Osteoblast (primary cell): ENCODE measurements around the gene ALKBH5. TPM values are rescaled to one million over a fixed set of nuclear protein-coding genes. Genes with fewer than 3 reads are reported as not detected.

Experiments
- DNase-seq: peaks from one replicate; pipeline ENCODE4 v3.0.0; 2011; ENCODE audit warnings: low spot score, mixed read lengths; ENCODE audit not compliant: insufficient read length; ENCODE audit errors: missing footprints
- H2AFZ ChIP-seq: 2 replicates; pipeline ENCODE4 v1.6.0; 2011; ENCODE audit warnings: mild to moderate bottlenecking, low read length
- H3K27ac ChIP-seq: 2 replicates; pipeline ENCODE4 v1.5.1; 2011; ENCODE audit warnings: mild to moderate bottlenecking, low read depth, low read length, moderate library complexity
- H3K27me3 ChIP-seq: 2 replicates; pipeline ENCODE4 v1.6.0; 2012; ENCODE audit warnings: mild to moderate bottlenecking, control low read depth, inconsistent platforms, low read length, moderate library complexity; ENCODE audit not compliant: insufficient read depth
- H3K36me3 ChIP-seq: 2 replicates; pipeline ENCODE4 v1.5.1; 2011; ENCODE audit warnings: mild to moderate bottlenecking, low read length, control low read depth, moderate library complexity; ENCODE audit not compliant: insufficient read depth
- H3K4me1 ChIP-seq: 2 replicates; pipeline ENCODE4 v1.5.1; 2011; ENCODE audit warnings: mild to moderate bottlenecking, low read length, control low read depth, moderate library complexity; ENCODE audit not compliant: insufficient read depth
- H3K4me2 ChIP-seq: 2 replicates; pipeline ENCODE4 v1.6.0; 2011; ENCODE audit warnings: mild to moderate bottlenecking, low read length; ENCODE audit not compliant: insufficient read depth
- H3K4me3 ChIP-seq: fragments of 200-600 bp; sonication (generic); 3 replicates; pipeline ENCODE4 v1.5.1; 2012; ENCODE audit warnings: mild to moderate bottlenecking, low read length, inconsistent platforms; ENCODE audit not compliant: insufficient read depth
- H3K79me2 ChIP-seq: 2 replicates; pipeline ENCODE4 v1.6.0; 2012; ENCODE audit warnings: mild to moderate bottlenecking, low read length, control low read depth, inconsistent platforms; ENCODE audit not compliant: insufficient read depth
- H3K9me3 ChIP-seq: 2 replicates; pipeline ENCODE4 v1.5.1; 2011; ENCODE audit warnings: low read depth, low read length, control low read depth
- H4K20me1 ChIP-seq: 2 replicates; pipeline ENCODE4 v1.6.0; 2012; ENCODE audit warnings: mild to moderate bottlenecking, low read length, control low read depth; ENCODE audit not compliant: insufficient read depth
- total RNA-seq: library from RNA; depleted of rRNA; stranded (reverse); fragments of >200 nt; gene quantifications from 2 replicates; pipeline ENCODE4 v1.2.3, GENCODE V29; 2012
- TF ChIP-seq, protein P1 (sequence below): IDR thresholded peaks from 2 replicates; pipeline ENCODE4 v1.5.1; 2011; ENCODE audit warnings: mild to moderate bottlenecking, low read depth, low read length, moderate library complexity; ENCODE audit errors: extremely low read depth

ALKBH5 gene
- total RNA-seq, 1 donor = 125 TPM

- peaks cover 61% of the 10 kb centered on the region for H4K20me1 ChIP-seq
Observed at GRCh38 chr17:18185391-18185790, 1.8 kb downstream of the ALKBH5 start.

DNA sequence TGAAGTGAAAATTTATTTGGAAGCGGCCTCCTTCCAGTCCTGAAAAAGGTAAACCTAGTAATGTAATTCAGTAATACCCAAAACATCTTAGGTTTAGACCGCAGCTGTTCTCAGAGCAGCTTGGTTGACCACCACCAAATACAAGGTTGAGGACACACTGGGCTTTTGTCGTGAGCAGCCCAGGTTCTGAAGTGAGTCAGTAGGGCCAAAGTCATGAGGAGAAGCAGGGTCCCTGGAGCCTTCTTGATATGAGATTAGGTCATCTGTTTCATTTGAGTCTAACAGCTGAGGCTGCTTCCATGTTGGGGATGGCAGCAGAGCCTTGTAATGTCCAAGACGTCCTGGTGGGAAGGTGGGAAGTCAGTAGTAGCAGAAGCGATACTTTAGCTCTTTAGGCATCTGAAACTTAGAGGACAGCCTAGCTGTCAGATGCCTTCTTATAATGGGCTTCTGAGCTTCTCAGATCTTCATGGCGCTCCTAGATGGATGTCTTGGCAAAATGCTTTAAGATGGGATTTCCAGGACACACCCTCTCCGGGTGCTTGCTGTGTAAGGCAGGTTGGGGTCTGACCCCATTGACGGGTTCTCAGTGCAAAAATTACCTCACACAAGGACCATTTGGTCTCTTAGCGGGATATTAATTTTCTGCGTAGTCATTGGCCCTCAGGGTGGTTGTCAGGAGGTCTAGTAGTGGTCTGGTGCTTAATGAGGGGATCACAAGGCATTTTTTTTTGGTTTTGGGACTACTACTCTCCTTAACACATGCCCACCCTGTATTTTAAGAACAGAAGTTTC lies 2.4 kb downstream of the ALKBH5 start:
- peak; percentile 79 for DNase-seq
- Histone ChIP-seq H3K4me2 (peak overlapping the region; percentile 99), H3K4me3 (peak overlapping the region; percentile 91), H2AFZ (no peak overlapping the region), H3K9me3 (no peaks in the 10 kb centered on the region), H3K27me3 (no peaks in the 10 kb centered on the region), H3K79me2 (peaks cover 73% of the 10 kb centered on the region), H3K36me3 (peaks cover 6% of the 10 kb centered on the region), H4K20me1 (peaks cover 68% of the 10 kb centered on the region), H3K27ac (peak overlapping the region; percentile 87), H3K4me1 (peaks cover 69% of the 10 kb centered on the region)
- TF ChIP-seq, protein P1, sequence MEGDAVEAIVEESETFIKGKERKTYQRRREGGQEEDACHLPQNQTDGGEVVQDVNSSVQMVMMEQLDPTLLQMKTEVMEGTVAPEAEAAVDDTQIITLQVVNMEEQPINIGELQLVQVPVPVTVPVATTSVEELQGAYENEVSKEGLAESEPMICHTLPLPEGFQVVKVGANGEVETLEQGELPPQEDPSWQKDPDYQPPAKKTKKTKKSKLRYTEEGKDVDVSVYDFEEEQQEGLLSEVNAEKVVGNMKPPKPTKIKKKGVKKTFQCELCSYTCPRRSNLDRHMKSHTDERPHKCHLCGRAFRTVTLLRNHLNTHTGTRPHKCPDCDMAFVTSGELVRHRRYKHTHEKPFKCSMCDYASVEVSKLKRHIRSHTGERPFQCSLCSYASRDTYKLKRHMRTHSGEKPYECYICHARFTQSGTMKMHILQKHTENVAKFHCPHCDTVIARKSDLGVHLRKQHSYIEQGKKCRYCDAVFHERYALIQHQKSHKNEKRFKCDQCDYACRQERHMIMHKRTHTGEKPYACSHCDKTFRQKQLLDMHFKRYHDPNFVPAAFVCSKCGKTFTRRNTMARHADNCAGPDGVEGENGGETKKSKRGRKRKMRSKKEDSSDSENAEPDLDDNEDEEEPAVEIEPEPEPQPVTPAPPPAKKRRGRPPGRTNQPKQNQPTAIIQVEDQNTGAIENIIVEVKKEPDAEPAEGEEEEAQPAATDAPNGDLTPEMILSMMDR = no peak

More at GRCh38 chr17:18185391-18185790, 1.8 kb downstream of the ALKBH5 start:
- TF ChIP-seq, protein P1 = no peak
- Histone ChIP-seq H3K4me2 (peak overlapping the region; percentile 99), H3K27ac (peak overlapping the region; percentile 87), H3K4me3 (peak overlapping the region; percentile 91), H3K36me3 (peaks cover 6% of the 10 kb centered on the region), H3K27me3 (no peaks in the 10 kb centered on the region), H3K79me2 (peaks cover 67% of the 10 kb centered on the region), H2AFZ (no peak overlapping the region), H3K4me1 (peaks cover 68% of the 10 kb centered on the region), H3K9me3 (no peaks in the 10 kb centered on the region)
- peak; percentile 86 for DNase-seq

GRCh38 chr17:18186627-18186982 lies 3.0 kb downstream of the ALKBH5 start:
- peak; percentile 58 for DNase-seq
- Histone ChIP-seq H3K27ac (peak overlapping the region; percentile 87), H3K4me2 (peak overlapping the region; percentile 99), H3K9me3 (no peaks in the 10 kb centered on the region), H3K4me1 (peaks cover 69% of the 10 kb centered on the region), H2AFZ (no peak overlapping the region), H3K36me3 (peaks cover 6% of the 10 kb centered on the region), H3K27me3 (no peaks in the 10 kb centered on the region), H3K4me3 (peak overlapping the region; percentile 91), H3K79me2 (peaks cover 79% of the 10 kb centered on the region), H4K20me1 (peaks cover 73% of the 10 kb centered on the region)
- TF ChIP-seq, protein P1 = no peak

GRCh38 chr17:18187226-18187625 lies 3.6 kb downstream of the ALKBH5 start:
- Histone ChIP-seq H3K36me3 (peaks cover 6% of the 10 kb centered on the region), H3K79me2 (peaks cover 85% of the 10 kb centered on the region), H3K27me3 (no peaks in the 10 kb centered on the region), H3K9me3 (no peaks in the 10 kb centered on the region), H3K4me3 (peak overlapping the region; percentile 91), H3K27ac (peak overlapping the region; percentile 87), H3K4me1 (peaks cover 63% of the 10 kb centered on the region), H4K20me1 (peaks cover 80% of the 10 kb centered on the region), H2AFZ (no peak overlapping the region), H3K4me2 (peak overlapping the region; percentile 99)
- DNase-seq = no peak
- TF ChIP-seq, protein P1 = no peak
